Measurements from ENCODE around the gene POLR2L.
A peak's percentile ranks its signal among the peaks of the same experiment; 100 is the strongest.

POLR2L gene

GRCh38 chr11:830295-831117 is 11.8 kb downstream of the POLR2L start:
- Histone ChIP-seq H3K4me1 (ENCODE audit: control insufficient read depth in 2 of 2, insufficient read depth in 1 of 2, low read depth in 1 of 2, low read length in 2 of 2) (peaks cover 53 to 59% of the 10 kb centered on the region in 2 donors), H3K9ac (ENCODE audit: low read depth, low read length, poor library complexity) (peak overlapping the region; percentile 94), H3K23ac (ENCODE audit: low read depth, low read length, poor library complexity) (peak overlapping the region; percentile 91), H2AFZ (ENCODE audit: low read length) (peak overlapping the region; percentile 80), H3K9me3 (replicated peaks in 1 of 2; ENCODE audit: control insufficient read depth in 2 of 2, insufficient read depth in 1 of 2, low read depth in 1 of 2, low read length in 2 of 2) (peaks cover 0 to 3% of the 10 kb centered on the region in 2 donors), H3K36me3 (replicated peaks in 1 of 2; ENCODE audit: control insufficient read depth in 2 of 2, insufficient read depth in 2 of 2, low read length in 2 of 2) (peaks cover 0 to 8% of the 10 kb centered on the region in 2 donors), H3K27me3 (ENCODE audit: control insufficient read depth in 3 of 3, insufficient read depth in 3 of 3, low read depth in 1 of 3, low read length in 3 of 3) (peaks cover 9 to 55% (median 18%) of the 10 kb centered on the region in 3 experiments), H3K27ac (replicated peaks; ENCODE audit: low read length) (no peak overlapping the region), H2BK5ac (ENCODE audit: low read length) (peak overlapping the region; percentile 95), H2BK15ac (ENCODE audit: low read length) (peak overlapping the region; percentile 72), H2BK120ac (ENCODE audit: low read depth, low read length) (peak overlapping the region; percentile 96), H3K14ac (ENCODE audit: low read length) (peak overlapping the region; percentile 94), H3K4me3 (ENCODE audit: low read length in 2 of 2) (peak overlapping the region; percentile 45 to 73), H4K91ac (ENCODE audit: low read depth, low read length, poor library complexity) (no peak overlapping the region), H3K79me1 (ENCODE audit: low read depth, low read length) (peaks cover 10% of the 10 kb centered on the region), H3K18ac (ENCODE audit: low read length) (peak overlapping the region; percentile 99), H3K4me2 (ENCODE audit: insufficient read depth, low read length, poor library complexity, severe bottlenecking) (peak overlapping the region; percentile 86), H4K8ac (ENCODE audit: low read depth, low read length) (no peak overlapping the region), H3K4ac (ENCODE audit: low read length) (no peak overlapping the region), H2BK12ac (ENCODE audit: low read length) (peak overlapping the region; percentile 94), H2AK5ac (ENCODE audit: low read depth, low read length) (peak overlapping the region; percentile 43)
- no CpG with 5 or more reads among the region's 78 CpGs for WGBS, 2 donors (ENCODE audit: extremely low coverage in 2 of 2, insufficient read length in 2 of 2, insufficient replicate concordance in 1 of 2)
- DNase-seq (ENCODE audit: low spot score) = no peak

GRCh38 chr11:829847-830294 is 12.5 kb downstream of the POLR2L start:
- Histone ChIP-seq H3K9ac (ENCODE audit: low read depth, low read length, poor library complexity) (peak overlapping the region; percentile 91), H3K9me3 (replicated peaks in 1 of 2; ENCODE audit: control insufficient read depth in 2 of 2, insufficient read depth in 1 of 2, low read depth in 1 of 2, low read length in 2 of 2) (peaks cover 0 to 3% of the 10 kb centered on the region in 2 donors), H4K91ac (ENCODE audit: low read depth, low read length, poor library complexity) (no peak overlapping the region), H3K4ac (ENCODE audit: low read length) (no peak overlapping the region), H3K4me1 (ENCODE audit: control insufficient read depth in 2 of 2, insufficient read depth in 1 of 2, low read depth in 1 of 2, low read length in 2 of 2) (peaks cover 53 to 59% of the 10 kb centered on the region in 2 donors), H3K14ac (ENCODE audit: low read length) (peak overlapping the region; percentile 71), H2BK5ac (ENCODE audit: low read length) (peak overlapping the region; percentile 95), H2AFZ (ENCODE audit: low read length) (peak overlapping the region; percentile 80), H2AK5ac (ENCODE audit: low read depth, low read length) (peak overlapping the region; percentile 41), H3K36me3 (replicated peaks in 1 of 2; ENCODE audit: control insufficient read depth in 2 of 2, insufficient read depth in 2 of 2, low read length in 2 of 2) (peaks cover 0 to 10% of the 10 kb centered on the region in 2 donors), H2BK120ac (ENCODE audit: low read depth, low read length) (no peak overlapping the region), H3K4me3 (ENCODE audit: low read length in 2 of 2) (peak overlapping the region; percentile 45 to 73), H2BK12ac (ENCODE audit: low read length) (no peak overlapping the region), H3K23ac (ENCODE audit: low read depth, low read length, poor library complexity) (peak overlapping the region; percentile 70), H4K8ac (ENCODE audit: low read depth, low read length) (no peak overlapping the region), H3K18ac (ENCODE audit: low read length) (peak overlapping the region; percentile 80), H3K79me1 (ENCODE audit: low read depth, low read length) (peaks cover 10% of the 10 kb centered on the region), H3K27me3 (ENCODE audit: control insufficient read depth in 3 of 3, insufficient read depth in 3 of 3, low read depth in 1 of 3, low read length in 3 of 3) (peaks cover 9 to 56% (median 18%) of the 10 kb centered on the region in 3 experiments), H3K4me2 (ENCODE audit: insufficient read depth, low read length, poor library complexity, severe bottlenecking) (peak overlapping the region; percentile 86), H2BK15ac (ENCODE audit: low read length) (peak overlapping the region; percentile 40), H3K27ac (replicated peaks; ENCODE audit: low read length) (no peak overlapping the region)
- no peak for DNase-seq (ENCODE audit: low spot score)
- WGBS, 2 donors (ENCODE audit: extremely low coverage in 2 of 2, insufficient read length in 2 of 2, insufficient replicate concordance in 1 of 2) = no CpG with 5 or more reads among the region's 39 CpGs

GRCh38 chr11:829176-829846 is 13.0 kb downstream of the POLR2L start:
- Histone ChIP-seq H3K4me3 (ENCODE audit: low read length in 2 of 2) (peak overlapping the region; percentile 45 to 73), H3K4me1 (ENCODE audit: control insufficient read depth in 2 of 2, insufficient read depth in 1 of 2, low read depth in 1 of 2, low read length in 2 of 2) (peaks cover 49 to 59% of the 10 kb centered on the region in 2 donors), H4K91ac (ENCODE audit: low read depth, low read length, poor library complexity) (no peak overlapping the region), H3K79me1 (ENCODE audit: low read depth, low read length) (peaks cover 7% of the 10 kb centered on the region), H3K4me2 (ENCODE audit: insufficient read depth, low read length, poor library complexity, severe bottlenecking) (peak overlapping the region; percentile 86), H3K9me3 (replicated peaks in 1 of 2; ENCODE audit: control insufficient read depth in 2 of 2, insufficient read depth in 1 of 2, low read depth in 1 of 2, low read length in 2 of 2) (peaks cover 0 to 3% of the 10 kb centered on the region in 2 donors), H3K9ac (ENCODE audit: low read depth, low read length, poor library complexity) (peak overlapping the region; percentile 91), H3K14ac (ENCODE audit: low read length) (peak overlapping the region; percentile 1), H2BK120ac (ENCODE audit: low read depth, low read length) (no peak overlapping the region), H2AK5ac (ENCODE audit: low read depth, low read length) (peak overlapping the region; percentile 41), H2AFZ (ENCODE audit: low read length) (peak overlapping the region; percentile 80), H2BK15ac (ENCODE audit: low read length) (peak overlapping the region; percentile 40), H3K36me3 (replicated peaks in 1 of 2; ENCODE audit: control insufficient read depth in 2 of 2, insufficient read depth in 2 of 2, low read length in 2 of 2) (peaks cover 0 to 11% of the 10 kb centered on the region in 2 donors), H3K18ac (ENCODE audit: low read length) (peak overlapping the region; percentile 80), H3K27me3 (ENCODE audit: control insufficient read depth in 3 of 3, insufficient read depth in 3 of 3, low read depth in 1 of 3, low read length in 3 of 3) (peaks cover 9 to 56% (median 18%) of the 10 kb centered on the region in 3 experiments), H3K4ac (ENCODE audit: low read length) (no peak overlapping the region), H4K8ac (ENCODE audit: low read depth, low read length) (no peak overlapping the region), H2BK5ac (ENCODE audit: low read length) (peak overlapping the region; percentile 95), H3K27ac (replicated peaks; ENCODE audit: low read length) (no peak overlapping the region), H2BK12ac (ENCODE audit: low read length) (peak overlapping the region; percentile 8), H3K23ac (ENCODE audit: low read depth, low read length, poor library complexity) (peak overlapping the region; percentile 70)
- DNase-seq (ENCODE audit: low spot score) = no peak
- WGBS, 2 donors (ENCODE audit: extremely low coverage in 2 of 2, insufficient read length in 2 of 2, insufficient replicate concordance in 1 of 2) = no CpG with 5 or more reads among the region's 40 CpGs
